ENCODE results near the gene GRIK2.

The GRIK2 gene

GRCh38 chr6:101458336-101458735 lies 64.8 kb downstream of the GRIK2 start:
- TF ChIP-seq REST (IDR thresholded peaks at IDR 0.05; ENCODE audit: insufficient read depth in 1 of 2, low read depth in 2 of 2, low read length in 2 of 2) (no peak), SIN3A (IDR thresholded peaks at IDR 0.05; ENCODE audit: borderline replicate concordance, insufficient read depth, low read length) (no peak), FOXP2 (optimal IDR thresholded peaks at IDR 0.05; ENCODE audit: borderline replicate concordance, extremely low read depth, extremely low read length, insufficient read depth) (no peak), POLR2AphosphoS5 (IDR thresholded peaks at IDR 0.05; ENCODE audit: low read depth, low read length) (no peak), TAF1 (IDR thresholded peaks at IDR 0.05; ENCODE audit: borderline replicate concordance, insufficient read depth, low read length) (no peak)

GRCh38 chr6:101458826-101459225 lies 65.3 kb downstream of the GRIK2 start:
- no peak for TF ChIP-seq REST (IDR thresholded peaks at IDR 0.05; ENCODE audit: insufficient read depth in 1 of 2, low read depth in 2 of 2, low read length in 2 of 2)
- TF ChIP-seq SIN3A (IDR thresholded peaks at IDR 0.05; ENCODE audit: borderline replicate concordance, insufficient read depth, low read length): no peak
- no peak for TF ChIP-seq POLR2AphosphoS5 (IDR thresholded peaks at IDR 0.05; ENCODE audit: low read depth, low read length)
- no peak for TF ChIP-seq FOXP2 (optimal IDR thresholded peaks at IDR 0.05; ENCODE audit: borderline replicate concordance, extremely low read depth, extremely low read length, insufficient read depth)
- no peak for TF ChIP-seq TAF1 (IDR thresholded peaks at IDR 0.05; ENCODE audit: borderline replicate concordance, insufficient read depth, low read length)

- TF ChIP-seq SIN3A (IDR thresholded peaks at IDR 0.05; ENCODE audit: borderline replicate concordance, insufficient read depth, low read length) (no peak), FOXP2 (optimal IDR thresholded peaks at IDR 0.05; ENCODE audit: borderline replicate concordance, extremely low read depth, extremely low read length, insufficient read depth) (no peak), POLR2AphosphoS5 (IDR thresholded peaks at IDR 0.05; ENCODE audit: low read depth, low read length) (no peak), REST (IDR thresholded peaks at IDR 0.05; ENCODE audit: insufficient read depth in 1 of 2, low read depth in 2 of 2, low read length in 2 of 2) (no peak), TAF1 (IDR thresholded peaks at IDR 0.05; ENCODE audit: borderline replicate concordance, insufficient read depth, low read length) (no peak)
Measured at GRCh38 chr6:101462576-101462975, 69.1 kb downstream of the GRIK2 start.

- no peak for TF ChIP-seq FOXP2 (optimal IDR thresholded peaks at IDR 0.05; ENCODE audit: borderline replicate concordance, extremely low read depth, extremely low read length, insufficient read depth)
- TF ChIP-seq POLR2AphosphoS5 (IDR thresholded peaks at IDR 0.05; ENCODE audit: low read depth, low read length): no peak
- no peak for TF ChIP-seq SIN3A (IDR thresholded peaks at IDR 0.05; ENCODE audit: borderline replicate concordance, insufficient read depth, low read length)
- TF ChIP-seq TAF1 (IDR thresholded peaks at IDR 0.05; ENCODE audit: borderline replicate concordance, insufficient read depth, low read length): no peak
- TF ChIP-seq REST (IDR thresholded peaks at IDR 0.05; ENCODE audit: insufficient read depth in 1 of 2, low read depth in 2 of 2, low read length in 2 of 2): no peak
Measured at GRCh38 chr6:101465863-101466262, 72.4 kb downstream of the GRIK2 start.

- TF ChIP-seq FOXP2 (optimal IDR thresholded peaks at IDR 0.05; ENCODE audit: borderline replicate concordance, extremely low read depth, extremely low read length, insufficient read depth) (no peak), TAF1 (IDR thresholded peaks at IDR 0.05; ENCODE audit: borderline replicate concordance, insufficient read depth, low read length) (no peak), REST (IDR thresholded peaks at IDR 0.05; ENCODE audit: insufficient read depth in 1 of 2, low read depth in 2 of 2, low read length in 2 of 2) (no peak), SIN3A (IDR thresholded peaks at IDR 0.05; ENCODE audit: borderline replicate concordance, insufficient read depth, low read length) (no peak), POLR2AphosphoS5 (IDR thresholded peaks at IDR 0.05; ENCODE audit: low read depth, low read length) (no peak)
Measured at GRCh38 chr6:101477436-101477835, 83.9 kb downstream of the GRIK2 start.

Data from PFSK-1 (cell line).